RWPE2 (cell line): ENCODE data around the gene CD27.

Source experiments
- ATAC-seq: fragments of 200-7000 bp; cut with Tn5 transposase; 3 replicates; pipeline ENCODE4 v1.9.1; 2021; ENCODE audit warnings: low read depth
- DNase-seq: peaks from one replicate; pipeline ENCODE4 v3.0.0-alpha.2; 2020; ENCODE audit warnings: low spot score
- H3K27ac ChIP-seq: fragments of 450-650 bp; 2 replicates; pipeline ENCODE4 v1.5.1; 2017; ENCODE audit warnings: mild to moderate bottlenecking; ENCODE audit not compliant: poor library complexity, severe bottlenecking
- H3K27me3 ChIP-seq: fragments of 250-450 bp; sonication (Bioruptor Pico); 2 replicates; pipeline ENCODE4 v1.5.1; 2021; ENCODE audit warnings: mild to moderate bottlenecking, moderate library complexity; ENCODE audit not compliant: insufficient read depth, poor library complexity, severe bottlenecking
- H3K36me3 ChIP-seq: fragments of 250-450 bp; sonication (Bioruptor Pico); 2 replicates; pipeline ENCODE4 v1.5.1; 2020; ENCODE audit warnings: low read depth, mild to moderate bottlenecking, moderate library complexity
- H3K4me1 ChIP-seq: fragments of 250-450 bp; sonication (Bioruptor Pico); 2 replicates; pipeline ENCODE4 v1.5.1; 2021; ENCODE audit warnings: mild to moderate bottlenecking, moderate library complexity; ENCODE audit not compliant: insufficient read depth, poor library complexity, severe bottlenecking
- H3K4me3 ChIP-seq: fragments of 250-450 bp; sonication (Bioruptor Pico); 2 replicates; pipeline ENCODE4 v1.5.1; 2021; ENCODE audit warnings: mild to moderate bottlenecking, moderate library complexity; ENCODE audit not compliant: severe bottlenecking
- H3K9me3 ChIP-seq: fragments of 250-450 bp; sonication (Bioruptor Pico); 2 replicates; pipeline ENCODE4 v1.5.1; 2021; ENCODE audit warnings: mild to moderate bottlenecking, moderate library complexity; ENCODE audit not compliant: severe bottlenecking
- CTCF ChIP-seq: fragments of 450-650 bp; IDR thresholded peaks from one replicate; pipeline ENCODE4 v1.5.1; 2017; ENCODE audit warnings: mild to moderate bottlenecking, moderate library complexity; ENCODE audit not compliant: poor library complexity, severe bottlenecking

CD27 gene

GRCh38 chr12:6444704-6445688 lies at the start of gene CD27:
Gene CD27, plus strand, starts transcription at chr12:6444955. Its CDS starts 141 bp downstream, at chr12:6445096.
- no peak for TF ChIP-seq CTCF
- H3K4me3 ChIP-seq: no peak within 1 kb of the TSS
- H3K27ac ChIP-seq: no peak within 1 kb of the TSS
- H3K4me1 ChIP-seq: no peaks in the 10 kb centered on the region
- ATAC-seq (no peak), DNase-seq (no peak)
- H3K36me3 ChIP-seq: no peaks in the 10 kb centered on the region
- no peaks in the 10 kb centered on the region for H3K27me3 ChIP-seq
- H3K9me3 ChIP-seq: no peaks in the 10 kb centered on the region

GRCh38 chr12:6396031-6396430 lies 48.7 kb upstream of the CD27 start:
- no peak for TF ChIP-seq CTCF

GRCh38 chr12:6399884-6400644 lies 44.7 kb upstream of the CD27 start:
- H3K4me3 ChIP-seq: no peak overlapping the region
- ATAC-seq (no peak), DNase-seq (no peak)
- no peaks in the 10 kb centered on the region for H3K4me1 ChIP-seq
- TF ChIP-seq CTCF: no peak
- H3K27ac ChIP-seq: no peak overlapping the region
- H3K27me3 ChIP-seq: no peaks in the 10 kb centered on the region
- H3K9me3 ChIP-seq: no peaks in the 10 kb centered on the region
- H3K36me3 ChIP-seq: peaks cover 23% of the 10 kb centered on the region

More at GRCh38 chr12:6396031-6396430, 48.7 kb upstream of the CD27 start:
- ATAC-seq (no peak), DNase-seq (no peak)
- H3K27me3 ChIP-seq: no peaks in the 10 kb centered on the region
- no peaks in the 10 kb centered on the region for H3K9me3 ChIP-seq
- H3K4me1 ChIP-seq: peaks cover 7% of the 10 kb centered on the region
- H3K4me3 ChIP-seq: no peak overlapping the region
- peaks cover 48% of the 10 kb centered on the region for H3K36me3 ChIP-seq
- H3K27ac ChIP-seq: no peak overlapping the region

- DNase-seq (no peak), ATAC-seq (no peak)
- H3K4me3 ChIP-seq: no peak overlapping the region
- TF ChIP-seq CTCF: no peak
- H3K27me3 ChIP-seq: no peaks in the 10 kb centered on the region
- no peaks in the 10 kb centered on the region for H3K4me1 ChIP-seq
- H3K27ac ChIP-seq: no peak overlapping the region
- H3K36me3 ChIP-seq: peaks cover 6% of the 10 kb centered on the region
- H3K9me3 ChIP-seq: no peaks in the 10 kb centered on the region
Measured at GRCh38 chr12:6404390-6404789, 40.4 kb upstream of the CD27 start.
